Esophagus muscularis mucosa (tissue), 3 donors: ENCODE results near the gene SEZ6L2.

Experiments
- POLR2A ChIP-seq: fragments of 450-650 bp; IDR thresholded peaks from one replicate; pipeline ENCODE4 v1.6.1; 2017; ENCODE audit warnings: antibody characterized with exemption, moderate library complexity, mild to moderate bottlenecking, low read depth
- POLR2AphosphoS5 ChIP-seq, 2 donors: sonication (generic); formaldehyde crosslinking; IDR thresholded peaks; one replicate each; pipeline ENCODE4 v1.6.1; 2017; ENCODE audit warnings: antibody characterized with exemption in 2 of 2
- TF ChIP-seq, protein P1 (sequence below), 3 experiments: fragments of 200-600 bp in 2 of 3; fragments of 450-650 bp in 1 of 3; sonication (generic) in 2 of 3; IDR thresholded peaks; one replicate each; pipeline ENCODE4 v1.5.1; 2017 to 2019; ENCODE audit warnings: antibody characterized with exemption in 3 of 3, mild to moderate bottlenecking in 2 of 3, moderate library complexity in 1 of 3

GRCh38 chr16:29826342-29826695 lies 73.0 kb downstream of the SEZ6L2 start:
- TF ChIP-seq POLR2A (no peak), POLR2AphosphoS5 (IDR thresholded peaks at IDR 0.05) (no peak)
- TF ChIP-seq, protein P1, sequence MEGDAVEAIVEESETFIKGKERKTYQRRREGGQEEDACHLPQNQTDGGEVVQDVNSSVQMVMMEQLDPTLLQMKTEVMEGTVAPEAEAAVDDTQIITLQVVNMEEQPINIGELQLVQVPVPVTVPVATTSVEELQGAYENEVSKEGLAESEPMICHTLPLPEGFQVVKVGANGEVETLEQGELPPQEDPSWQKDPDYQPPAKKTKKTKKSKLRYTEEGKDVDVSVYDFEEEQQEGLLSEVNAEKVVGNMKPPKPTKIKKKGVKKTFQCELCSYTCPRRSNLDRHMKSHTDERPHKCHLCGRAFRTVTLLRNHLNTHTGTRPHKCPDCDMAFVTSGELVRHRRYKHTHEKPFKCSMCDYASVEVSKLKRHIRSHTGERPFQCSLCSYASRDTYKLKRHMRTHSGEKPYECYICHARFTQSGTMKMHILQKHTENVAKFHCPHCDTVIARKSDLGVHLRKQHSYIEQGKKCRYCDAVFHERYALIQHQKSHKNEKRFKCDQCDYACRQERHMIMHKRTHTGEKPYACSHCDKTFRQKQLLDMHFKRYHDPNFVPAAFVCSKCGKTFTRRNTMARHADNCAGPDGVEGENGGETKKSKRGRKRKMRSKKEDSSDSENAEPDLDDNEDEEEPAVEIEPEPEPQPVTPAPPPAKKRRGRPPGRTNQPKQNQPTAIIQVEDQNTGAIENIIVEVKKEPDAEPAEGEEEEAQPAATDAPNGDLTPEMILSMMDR (IDR thresholded peaks at IDR 0.05) = no peak
